HepG2 (cell line): Measurements from ENCODE around the gene HLA-DOA. TPM values are rescaled to one million over a fixed set of nuclear protein-coding genes. Genes with fewer than 3 reads are reported as not detected.

Source experiments
- GABPB1 ChIP-seq: IDR thresholded peaks from 2 replicates; pipeline ENCODE4 v1.6.1; 2016; ENCODE audit warnings: mild to moderate bottlenecking, missing genetic modification reagents, moderate library complexity, missing compliant biosample characterization
- GATA4 ChIP-seq: sonication (generic); IDR thresholded peaks from 2 replicates; pipeline ENCODE4 v1.6.1; 2016; ENCODE audit warnings: antibody characterized with exemption, low read depth, borderline replicate concordance
- GZF1 ChIP-seq: sonication (generic); formaldehyde crosslinking; IDR thresholded peaks from 2 replicates; pipeline ENCODE4 v1.5.1; 2020; ENCODE audit warnings: mild to moderate bottlenecking, missing genetic modification reagents
- JDP2 ChIP-seq: sonication (generic); formaldehyde crosslinking; IDR thresholded peaks from 2 replicates; pipeline ENCODE4 v1.8.1; 2022; ENCODE audit warnings: missing genetic modification reagents, borderline replicate concordance
- KDM6A ChIP-seq: IDR thresholded peaks from 2 replicates; pipeline ENCODE4 v1.6.1; 2016; ENCODE audit warnings: low read depth
- MEIS2 ChIP-seq: sonication (generic); formaldehyde crosslinking; IDR thresholded peaks from 2 replicates; pipeline ENCODE4 v1.9.0; 2021; ENCODE audit warnings: mild to moderate bottlenecking, missing genetic modification reagents
- NFYB ChIP-seq: sonication (generic); formaldehyde crosslinking; IDR thresholded peaks from 2 replicates; pipeline ENCODE4 v1.4.0; 2020; ENCODE audit warnings: missing genetic modification reagents
- PRDM15 ChIP-seq: sonication (generic); formaldehyde crosslinking; IDR thresholded peaks from 2 replicates; pipeline ENCODE4 v1.4.0; 2020; ENCODE audit warnings: missing genetic modification reagents
- ZBTB7A ChIP-seq: sonication (generic); formaldehyde crosslinking; IDR thresholded peaks from 2 replicates; pipeline ENCODE4 v1.8.0; 2022; ENCODE audit warnings: mild to moderate bottlenecking, missing genetic modification reagents
- ZFP62 ChIP-seq: sonication (generic); formaldehyde crosslinking; IDR thresholded peaks from 2 replicates; pipeline ENCODE4 v1.4.0; 2020; ENCODE audit warnings: missing genetic modification reagents
- ZFP91 ChIP-seq: sonication (generic); formaldehyde crosslinking; IDR thresholded peaks from 2 replicates; pipeline ENCODE4 v1.9.0; 2022; ENCODE audit warnings: missing genetic modification reagents, mild to moderate bottlenecking, borderline replicate concordance
- ZKSCAN1 ChIP-seq: fragments of 150-350 bp; IDR thresholded peaks from 2 replicates; pipeline ENCODE4 v1.6.1; 2014; ENCODE audit warnings: low read length
- ZNF101 ChIP-seq: sonication (generic); formaldehyde crosslinking; IDR thresholded peaks from 2 replicates; pipeline ENCODE4 v1.4.0; 2020; ENCODE audit warnings: mild to moderate bottlenecking, low read depth, missing genetic modification reagents, borderline replicate concordance
- ZNF577 ChIP-seq: sonication (generic); formaldehyde crosslinking; IDR thresholded peaks from 2 replicates; pipeline ENCODE4 v1.4.0; 2020; ENCODE audit warnings: mild to moderate bottlenecking, low read depth, missing genetic modification reagents, borderline replicate concordance
- ZNF609 ChIP-seq: sonication (generic); formaldehyde crosslinking; IDR thresholded peaks from 2 replicates; pipeline ENCODE4 v1.4.0; 2020; ENCODE audit warnings: mild to moderate bottlenecking, missing genetic modification reagents, borderline replicate concordance
- ZNF652 ChIP-seq: IDR thresholded peaks from 2 replicates; pipeline ENCODE4 v1.6.1; 2016; ENCODE audit warnings: low read depth, borderline replicate concordance
- ZNF75D ChIP-seq: sonication (generic); formaldehyde crosslinking; IDR thresholded peaks from 2 replicates; pipeline ENCODE4 v1.8.1; 2023; ENCODE audit warnings: missing genetic modification reagents, mild to moderate bottlenecking, borderline replicate concordance
- ZNF766 ChIP-seq: sonication (generic); formaldehyde crosslinking; IDR thresholded peaks from 2 replicates; pipeline ENCODE4 v1.5.0; 2020; ENCODE audit warnings: missing genetic modification reagents, borderline replicate concordance
- ZNF781 ChIP-seq: sonication (generic); formaldehyde crosslinking; IDR thresholded peaks from 2 replicates; pipeline ENCODE4 v1.5.1; 2020; ENCODE audit warnings: borderline replicate concordance, mild to moderate bottlenecking, missing genetic modification reagents; ENCODE audit errors: not compliant biosample characterization
- ZNF850 ChIP-seq: sonication (generic); formaldehyde crosslinking; conservative IDR thresholded peaks from 2 replicates; pipeline ENCODE4 v1.9.0; 2021; ENCODE audit warnings: mild to moderate bottlenecking, missing genetic modification reagents
- ZSCAN12 ChIP-seq: sonication (generic); formaldehyde crosslinking; IDR thresholded peaks from 2 replicates; pipeline ENCODE4 v1.9.0; 2021; ENCODE audit warnings: mild to moderate bottlenecking, missing genetic modification reagents
- ZSCAN22 ChIP-seq: sonication (generic); formaldehyde crosslinking; IDR thresholded peaks from 2 replicates; pipeline ENCODE4 v1.4.0; 2020; ENCODE audit warnings: mild to moderate bottlenecking, missing genetic modification reagents
- polyA plus RNA-seq, 8 experiments: library from polyadenylated mRNA; depleted of rRNA in 3 of 8; stranded (reverse) in 7 of 8; unstranded in 1 of 8; fragments of >200 nt; fragmentation: Illumina TruSeq in 4 of 8; extraction: Trizol in 4 of 8; gene quantifications; 2 replicates each; pipeline versions ENCODE4 v1.2.1 to v1.2.3, GENCODE V29; 2011 to 2016; ENCODE audit warnings: low read depth in 4 of 8, missing spikeins in 1 of 8, mixed read lengths in 1 of 8; ENCODE audit not compliant: insufficient read depth in 1 of 8
- total RNA-seq, 5 experiments: library from RNA; depleted of rRNA; stranded (reverse); fragments of >200 nt; fragmentation: Illumina TruSeq; extraction: Trizol; gene quantifications; 2 replicates each; pipeline ENCODE4 v1.2.3, GENCODE V29; 2016; ENCODE audit warnings: low read depth in 1 of 5

Gene HLA-DOA
- total and polyA plus RNA-seq, 2 of the 13 experiments (the other 11 are each of a cell fraction or from before 2014, with no cell fraction given), result 0.03 to 0.09 TPM

- peak; percentile 35; the same call in 1 of the 2 replicates for TF ChIP-seq ZNF609 (CRISPR knock-in tag)
- no peak for TF ChIP-seq MEIS2 (CRISPR knock-in tag)
- no peak for TF ChIP-seq GATA4
- TF ChIP-seq GZF1 (CRISPR knock-in tag), result no peak
- no peak for TF ChIP-seq ZNF577
- TF ChIP-seq ZNF766 (CRISPR knock-in tag), result 0 out of 2 replicates have a peak, but pooled peaks have one; percentile 11
- no peak for TF ChIP-seq ZNF652 (CRISPR knock-in tag)
- TF ChIP-seq GABPB1 (CRISPR knock-in tag), result no peak
- TF ChIP-seq ZNF101 (CRISPR knock-in tag), result peak; percentile 61; the same call in 1 of the 2 replicates
- TF ChIP-seq ZFP91 (CRISPR knock-in tag), result no peak
- no peak for TF ChIP-seq ZBTB7A (CRISPR knock-in tag)
- no peak for TF ChIP-seq PRDM15 (CRISPR knock-in tag)
- TF ChIP-seq ZSCAN12 (CRISPR knock-in tag), result no peak
- no peak for TF ChIP-seq NFYB (CRISPR knock-in tag)
- TF ChIP-seq JDP2 (CRISPR knock-in tag), result no peak
- TF ChIP-seq ZFP62 (CRISPR knock-in tag), result no peak
- no peak for TF ChIP-seq ZNF781
- TF ChIP-seq ZNF75D (CRISPR knock-in tag), result no peak
- TF ChIP-seq ZNF850 (CRISPR knock-in tag), result no peak
- TF ChIP-seq KDM6A, result no peak
- no peak for TF ChIP-seq ZKSCAN1
- no peak for TF ChIP-seq ZSCAN22 (CRISPR knock-in tag)
Observed at GRCh38 chr6:32971242-32971580, 38.2 kb downstream of the HLA-DOA start (continued).
